K562 (cell line): ENCODE data around the gene PEX13.

ENCODE experiments used
- BRCA1 ChIP-seq, 2 experiments: fragments of 450-650 bp in 1 of 2; sonication (generic) in 1 of 2; formaldehyde crosslinking in 1 of 2; IDR thresholded peaks; 2 replicates each; pipeline versions ENCODE4 v1.5.0 to v1.6.1; 2017 to 2020; ENCODE audit warnings: mild to moderate bottlenecking in 1 of 2, missing genetic modification reagents in 1 of 2
- EP300 ChIP-seq: IDR thresholded peaks from 2 replicates; pipeline ENCODE4 v1.6.1; 2012; ENCODE audit warnings: low read length, improper control_type of control experiment
- JUND ChIP-seq, 2 experiments: IDR thresholded peaks; 2 replicates in 1 of 2; 3 replicates in 1 of 2; pipeline ENCODE4 v1.6.1; 2011; ENCODE audit warnings: borderline replicate concordance in 2 of 2, low read depth in 2 of 2, low read length in 2 of 2, improper control_type of control experiment in 1 of 2, missing biosample characterization in 1 of 2, missing genetic modification characterization in 1 of 2, missing genetic modification reagents in 1 of 2
- POLR2A ChIP-seq: fragments of 450-650 bp; conservative IDR thresholded peaks from 2 replicates; pipeline ENCODE4 v1.6.1; 2016
- ZNF146 ChIP-seq: IDR thresholded peaks from one replicate; pipeline ENCODE4 v1.6.1; 2018; ENCODE audit warnings: missing compliant biosample characterization; ENCODE audit not compliant: unreplicated experiment
- ZNF184 ChIP-seq: sonication (generic); formaldehyde crosslinking; IDR thresholded peaks from 2 replicates; pipeline ENCODE4 v1.5.0; 2020; ENCODE audit warnings: missing genetic modification reagents
- ZNF57 ChIP-seq: fragments of 450-650 bp; formaldehyde crosslinking; IDR thresholded peaks from 2 replicates; pipeline ENCODE4 v1.4.0; 2020; ENCODE audit warnings: mild to moderate bottlenecking, moderate library complexity
- TF ChIP-seq, protein P1 (sequence below): fragments of 250-450 bp; sonication (Bioruptor Pico); IDR thresholded peaks from 2 replicates; pipeline ENCODE4 v1.5.1; 2021; ENCODE audit warnings: mild to moderate bottlenecking
- TF ChIP-seq, protein P2 (sequence below), 2 experiments: fragments of 450-650 bp in 1 of 2; sonication (generic) in 1 of 2; formaldehyde crosslinking in 1 of 2; IDR thresholded peaks in 1 of 2; conservative IDR thresholded peaks in 1 of 2; 2 replicates each; pipeline versions ENCODE4 v1.6.1 to v1.8.1; 2016 to 2023; ENCODE audit warnings: mild to moderate bottlenecking in 2 of 2, moderate library complexity in 2 of 2, inconsistent platforms in 1 of 2, missing genetic modification reagents in 1 of 2

DNA sequence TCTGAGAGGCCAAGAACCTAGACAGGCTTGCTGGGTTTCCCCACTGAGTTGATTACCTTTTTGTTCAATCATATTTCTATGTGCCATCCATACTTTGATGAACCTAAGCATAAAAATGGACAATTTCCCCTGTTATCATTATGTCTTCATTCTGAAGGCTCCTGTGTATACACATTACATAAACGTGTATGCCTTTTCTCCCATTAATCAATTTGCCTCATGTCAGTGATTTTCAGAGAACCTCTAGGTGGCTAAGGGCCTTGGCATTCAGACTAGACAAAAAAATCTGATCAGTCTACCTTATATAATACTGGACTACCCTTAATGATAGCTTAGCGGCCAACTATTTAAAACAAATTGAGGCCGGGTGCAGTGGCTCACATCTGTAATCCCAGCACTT lies 4.1 kb upstream of the PEX13 start:
- TF ChIP-seq ZNF184 (CRISPR knock-in tag) = no peak
- no peak for TF ChIP-seq ZNF146 (CRISPR knock-in tag)
- TF ChIP-seq, protein P1, sequence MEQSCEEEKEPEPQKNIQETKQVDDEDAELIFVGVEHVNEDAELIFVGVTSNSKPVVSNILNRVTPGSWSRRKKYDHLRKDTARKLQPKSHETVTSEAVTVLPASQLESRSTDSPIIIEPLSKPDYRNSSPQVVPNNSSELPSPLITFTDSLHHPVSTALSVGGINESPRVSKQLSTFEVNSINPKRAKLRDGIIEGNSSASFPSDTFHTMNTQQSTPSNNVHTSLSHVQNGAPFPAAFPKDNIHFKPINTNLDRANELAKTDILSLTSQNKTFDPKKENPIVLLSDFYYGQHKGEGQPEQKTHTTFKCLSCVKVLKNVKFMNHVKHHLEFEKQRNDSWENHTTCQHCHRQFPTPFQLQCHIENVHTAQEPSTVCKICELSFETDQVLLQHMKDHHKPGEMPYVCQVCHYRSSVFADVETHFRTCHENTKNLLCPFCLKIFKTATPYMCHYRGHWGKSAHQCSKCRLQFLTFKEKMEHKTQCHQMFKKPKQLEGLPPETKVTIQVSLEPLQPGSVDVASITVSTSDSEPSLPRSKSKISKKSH (CRISPR knock-in tag) = no peak
- no peak for TF ChIP-seq JUND (IDR thresholded peaks at IDR 0.05; ENCODE audit: borderline replicate concordance, low read depth, low read length)
- TF ChIP-seq JUND (tag; IDR thresholded peaks at IDR 0.05; ENCODE audit: borderline replicate concordance, low read depth, low read length) = no peak
- no peak for TF ChIP-seq ZNF57
- TF ChIP-seq, protein P2, sequence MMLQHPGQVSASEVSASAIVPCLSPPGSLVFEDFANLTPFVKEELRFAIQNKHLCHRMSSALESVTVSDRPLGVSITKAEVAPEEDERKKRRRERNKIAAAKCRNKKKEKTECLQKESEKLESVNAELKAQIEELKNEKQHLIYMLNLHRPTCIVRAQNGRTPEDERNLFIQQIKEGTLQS (IDR thresholded peaks at IDR 0.05) = no peak
- TF ChIP-seq, protein P2 (CRISPR knock-in tag; conservative IDR thresholded peaks at IDR 0.05) = no peak
- TF ChIP-seq BRCA1 (IDR thresholded peaks at IDR 0.05) = no peak
- TF ChIP-seq BRCA1 (CRISPR knock-in tag; IDR thresholded peaks at IDR 0.05) = no peak
- TF ChIP-seq EP300 = no peak
- no peak for TF ChIP-seq POLR2A
